MM.1S (cell line): ENCODE results near the gene DNAL4.

Experiments
- DNase-seq: peaks from one replicate; pipeline ENCODE4 v3.0.0-alpha.2; 2015
- H2AFZ ChIP-seq: fragments of 300-600 bp; sonication (generic); 2 replicates; pipeline ENCODE4 v1.6.0; 2016; ENCODE audit warnings: antibody characterized with exemption, low read length
- H3F3A ChIP-seq: fragments of 300-600 bp; sonication (generic); 2 replicates; pipeline ENCODE4 v1.6.1; 2016; ENCODE audit warnings: mild to moderate bottlenecking, antibody characterized with exemption, low read length, moderate library complexity, mixed read lengths; ENCODE audit not compliant: insufficient read depth
- H3K27ac ChIP-seq: fragments of 300-600 bp; sonication (generic); 2 replicates; pipeline ENCODE4 v1.5.1; 2016; ENCODE audit warnings: mild to moderate bottlenecking, low read length
- H3K27me3 ChIP-seq: fragments of 300-600 bp; sonication (generic); replicated peaks from 2 replicates; pipeline ENCODE4 v1.6.0; 2016; ENCODE audit warnings: low read length; ENCODE audit not compliant: insufficient read depth
- H3K36me3 ChIP-seq: fragments of 300-600 bp; sonication (generic); replicated peaks from 2 replicates; pipeline ENCODE4 v1.6.1; 2016; ENCODE audit warnings: mild to moderate bottlenecking, low read length, mixed read lengths; ENCODE audit not compliant: insufficient read depth
- H3K4me1 ChIP-seq: fragments of 300-600 bp; sonication (generic); 2 replicates; pipeline ENCODE4 v1.6.1; 2016; ENCODE audit warnings: low read length, mixed read lengths
- H3K4me2 ChIP-seq: fragments of 300-600 bp; sonication (generic); 2 replicates; pipeline ENCODE4 v1.6.0; 2016; ENCODE audit warnings: low read depth, low read length
- H3K4me3 ChIP-seq: fragments of 300-600 bp; sonication (generic); 2 replicates; pipeline ENCODE4 v1.5.1; 2016; ENCODE audit warnings: low read length, mixed read lengths
- H3K79me2 ChIP-seq: fragments of 300-600 bp; sonication (generic); 2 replicates; pipeline ENCODE4 v1.6.1; 2016; ENCODE audit warnings: mixed run types, low read length, mixed read lengths
- H3K9ac ChIP-seq: fragments of 300-600 bp; sonication (generic); 2 replicates; pipeline ENCODE4 v1.6.1; 2016; ENCODE audit warnings: low read length, mixed read lengths
- H3K9me2 ChIP-seq: fragments of 300-600 bp; sonication (generic); replicated peaks from 2 replicates; pipeline ENCODE4 v1.6.1; 2016; ENCODE audit warnings: mild to moderate bottlenecking, low read length, mixed read lengths; ENCODE audit not compliant: insufficient read depth
- H3K9me3 ChIP-seq: fragments of 300-600 bp; sonication (generic); replicated peaks from 2 replicates; pipeline ENCODE4 v1.6.1; 2016; ENCODE audit warnings: mild to moderate bottlenecking, low read length, mixed read lengths; ENCODE audit not compliant: insufficient read depth
- H4K20me1 ChIP-seq: fragments of 300-600 bp; sonication (generic); 2 replicates; pipeline ENCODE4 v1.6.1; 2016; ENCODE audit warnings: mild to moderate bottlenecking, low read length, moderate library complexity, mixed read lengths; ENCODE audit not compliant: insufficient read depth
- EZH2 ChIP-seq: fragments of 300-600 bp; sonication (generic); optimal IDR thresholded peaks from 2 replicates; pipeline ENCODE3; 2017; ENCODE audit warnings: low read depth, mild to moderate bottlenecking, antibody characterized with exemption, low read length, mixed read lengths
- EZH2phosphoT487 ChIP-seq: fragments of 300-600 bp; sonication (generic); IDR thresholded peaks from 2 replicates; pipeline ENCODE4 v1.6.1; 2018; ENCODE audit warnings: antibody characterized with exemption, low read length
- TF ChIP-seq, protein P1 (sequence below): fragments of 300-600 bp; sonication (generic); IDR thresholded peaks from 2 replicates; pipeline ENCODE4 v1.5.1; 2016; ENCODE audit warnings: antibody characterized with exemption, low read length, mixed read lengths

DNAL4 gene

DNA sequence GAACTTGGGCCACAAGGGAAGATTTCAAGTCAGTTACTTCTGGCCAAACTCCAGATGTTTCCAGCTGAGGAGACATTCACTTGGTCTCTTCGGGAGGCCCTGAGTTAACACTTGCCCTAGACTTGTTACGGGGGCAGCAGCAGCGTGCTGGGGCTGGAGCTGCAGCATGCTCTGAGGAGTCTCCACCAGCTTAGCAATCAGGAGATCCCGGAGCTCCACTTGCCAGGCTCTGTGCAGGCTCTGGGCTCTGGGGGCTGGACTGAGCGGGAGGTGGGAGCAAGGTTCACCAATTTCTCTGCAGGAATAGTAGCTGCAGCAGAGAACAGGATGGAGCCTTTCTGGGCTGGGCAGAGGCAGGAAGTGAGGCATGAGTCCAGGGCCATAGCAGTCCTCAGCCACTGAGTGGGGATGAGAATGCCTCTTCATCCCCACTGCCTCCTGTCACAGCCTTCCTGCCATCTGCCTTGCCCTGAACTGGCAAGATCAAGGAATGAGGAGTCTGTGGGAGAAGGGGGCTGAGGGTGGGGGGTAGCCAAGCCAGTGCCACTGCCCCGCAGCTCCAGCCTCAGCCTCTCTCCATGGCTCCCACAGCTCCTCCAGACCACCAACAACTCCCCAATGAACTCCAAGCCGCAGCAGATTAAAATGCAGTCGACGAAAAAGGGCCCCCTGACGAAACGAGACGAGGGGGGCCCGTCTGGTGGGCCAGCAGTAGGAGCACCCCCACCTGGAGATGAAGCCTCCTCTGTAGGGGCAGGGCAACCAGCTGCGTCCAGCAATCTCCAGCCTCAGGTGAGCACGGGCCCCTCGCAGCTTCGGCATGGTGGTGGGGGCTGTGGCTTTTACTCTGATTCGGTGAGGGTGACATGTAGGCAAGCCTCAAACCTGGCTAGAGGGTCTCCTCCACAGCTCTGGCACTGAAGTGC is 64.8 kb downstream of the DNAL4 start:
- no peak overlapping the region for H3K4me2 ChIP-seq
- no peak overlapping the region for H2AFZ ChIP-seq
- H3F3A ChIP-seq, result peaks cover 28% of the 10 kb centered on the region
- H3K9me2 ChIP-seq, result no peaks in the 10 kb centered on the region
- peak; percentile 4 for DNase-seq
- H4K20me1 ChIP-seq, result no peaks in the 10 kb centered on the region
- H3K9ac ChIP-seq, result no peak overlapping the region
- H3K27ac ChIP-seq, result no peak overlapping the region
- no peaks in the 10 kb centered on the region for H3K27me3 ChIP-seq
- H3K79me2 ChIP-seq, result 0 out of 2 replicates have a peak, but pooled peaks cover 16% of the 10 kb centered on the region
- H3K4me1 ChIP-seq, result no peaks in the 10 kb centered on the region
- peaks cover 11% of the 10 kb centered on the region for H3K36me3 ChIP-seq
- TF ChIP-seq EZH2phosphoT487, result no peak
- TF ChIP-seq, protein P1, sequence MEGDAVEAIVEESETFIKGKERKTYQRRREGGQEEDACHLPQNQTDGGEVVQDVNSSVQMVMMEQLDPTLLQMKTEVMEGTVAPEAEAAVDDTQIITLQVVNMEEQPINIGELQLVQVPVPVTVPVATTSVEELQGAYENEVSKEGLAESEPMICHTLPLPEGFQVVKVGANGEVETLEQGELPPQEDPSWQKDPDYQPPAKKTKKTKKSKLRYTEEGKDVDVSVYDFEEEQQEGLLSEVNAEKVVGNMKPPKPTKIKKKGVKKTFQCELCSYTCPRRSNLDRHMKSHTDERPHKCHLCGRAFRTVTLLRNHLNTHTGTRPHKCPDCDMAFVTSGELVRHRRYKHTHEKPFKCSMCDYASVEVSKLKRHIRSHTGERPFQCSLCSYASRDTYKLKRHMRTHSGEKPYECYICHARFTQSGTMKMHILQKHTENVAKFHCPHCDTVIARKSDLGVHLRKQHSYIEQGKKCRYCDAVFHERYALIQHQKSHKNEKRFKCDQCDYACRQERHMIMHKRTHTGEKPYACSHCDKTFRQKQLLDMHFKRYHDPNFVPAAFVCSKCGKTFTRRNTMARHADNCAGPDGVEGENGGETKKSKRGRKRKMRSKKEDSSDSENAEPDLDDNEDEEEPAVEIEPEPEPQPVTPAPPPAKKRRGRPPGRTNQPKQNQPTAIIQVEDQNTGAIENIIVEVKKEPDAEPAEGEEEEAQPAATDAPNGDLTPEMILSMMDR, result no peak
- no peak for TF ChIP-seq EZH2
- H3K9me3 ChIP-seq, result no peaks in the 10 kb centered on the region
- no peak overlapping the region for H3K4me3 ChIP-seq
